GM23338 (cell line): ENCODE data around the gene AP3S1.

Experiments
- CREB1 ChIP-seq: fragments of 250-450 bp; sonication (Bioruptor Pico); IDR thresholded peaks from 2 replicates; pipeline ENCODE4 v1.5.0; 2020; ENCODE audit warnings: low read depth, mild to moderate bottlenecking, moderate library complexity
- CTCF ChIP-seq, 2 experiments: fragments of 200-600 bp in 1 of 2; sonication (generic) in 1 of 2; conservative IDR thresholded peaks; 2 replicates each; pipeline versions ENCODE4 v1.5.1 to v1.6.1; 2016 to 2017; ENCODE audit warnings: antibody characterized with exemption in 2 of 2, low read depth in 2 of 2, mild to moderate bottlenecking in 2 of 2, moderate library complexity in 1 of 2
- EZH2 ChIP-seq: fragments of 200-600 bp; sonication (generic); IDR thresholded peaks from one replicate; pipeline ENCODE4 v1.8.0; 2017; ENCODE audit warnings: antibody characterized with exemption, mild to moderate bottlenecking, low read depth; ENCODE audit not compliant: unreplicated experiment
- EZH2phosphoT487 ChIP-seq: fragments of 200-600 bp; sonication (generic); IDR thresholded peaks from one replicate; pipeline ENCODE4 v1.8.1; 2018; ENCODE audit warnings: antibody characterized with exemption; ENCODE audit not compliant: unreplicated experiment
- JUNB ChIP-seq: IDR thresholded peaks from one replicate; pipeline ENCODE4 v1.6.1; 2016; ENCODE audit warnings: antibody characterized with exemption; ENCODE audit not compliant: unreplicated experiment
- NANOG ChIP-seq: IDR thresholded peaks from 2 replicates; pipeline ENCODE4 v1.6.1; 2016; ENCODE audit warnings: antibody characterized with exemption, borderline replicate concordance
- POLR2AphosphoS5 ChIP-seq: IDR thresholded peaks from 2 replicates; pipeline ENCODE4 v1.6.1; 2016; ENCODE audit warnings: antibody characterized with exemption, low read depth
- REST ChIP-seq: IDR thresholded peaks from one replicate; pipeline ENCODE4 v1.6.1; 2018; ENCODE audit warnings: antibody characterized with exemption; ENCODE audit not compliant: unreplicated experiment
- STAT1 ChIP-seq: IDR thresholded peaks from one replicate; pipeline ENCODE4 v1.6.1; 2016; ENCODE audit warnings: antibody characterized with exemption; ENCODE audit not compliant: unreplicated experiment
- ZNF114 ChIP-seq: fragments of 250-450 bp; sonication (Bioruptor Pico); IDR thresholded peaks from 2 replicates; pipeline ENCODE4 v1.5.0; 2020; ENCODE audit warnings: mild to moderate bottlenecking, moderate library complexity
- ZNF462 ChIP-seq: fragments of 250-450 bp; sonication (Bioruptor Pico); IDR thresholded peaks from 2 replicates; pipeline ENCODE4 v1.5.0; 2020; ENCODE audit warnings: mild to moderate bottlenecking, moderate library complexity
- TF ChIP-seq, protein P1 (sequence below): IDR thresholded peaks from 2 replicates; pipeline ENCODE4 v1.6.1; 2016; ENCODE audit warnings: antibody characterized with exemption

- TF ChIP-seq NANOG (no peak), CTCF (conservative IDR thresholded peaks at IDR 0.05; ENCODE audit: low read depth in 2 of 2) (no peak), POLR2AphosphoS5 (no peak), EZH2 (no peak), CREB1 (CRISPR knock-in tag) (no peak), ZNF462 (no peak), EZH2phosphoT487 (no peak), REST (no peak), ZNF114 (CRISPR knock-in tag) (no peak), JUNB (no peak), STAT1 (no peak)
- TF ChIP-seq, protein P1, sequence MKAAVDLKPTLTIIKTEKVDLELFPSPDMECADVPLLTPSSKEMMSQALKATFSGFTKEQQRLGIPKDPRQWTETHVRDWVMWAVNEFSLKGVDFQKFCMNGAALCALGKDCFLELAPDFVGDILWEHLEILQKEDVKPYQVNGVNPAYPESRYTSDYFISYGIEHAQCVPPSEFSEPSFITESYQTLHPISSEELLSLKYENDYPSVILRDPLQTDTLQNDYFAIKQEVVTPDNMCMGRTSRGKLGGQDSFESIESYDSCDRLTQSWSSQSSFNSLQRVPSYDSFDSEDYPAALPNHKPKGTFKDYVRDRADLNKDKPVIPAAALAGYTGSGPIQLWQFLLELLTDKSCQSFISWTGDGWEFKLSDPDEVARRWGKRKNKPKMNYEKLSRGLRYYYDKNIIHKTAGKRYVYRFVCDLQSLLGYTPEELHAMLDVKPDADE = no peak
Observed at GRCh38 chr5:115842952-115843351, 1.2 kb downstream of the AP3S1 start.
